Urinary bladder (tissue), 4 donors: ENCODE data around the gene HEATR5A. TPM values are rescaled to one million over a fixed set of nuclear protein-coding genes. Genes with fewer than 3 reads are reported as not detected.
"Not testable (repeated sequence)": the region's sequence is repeated elsewhere in the genome, so short reads cannot be mapped to it uniquely, and the experiment has no call there.

Experiments
- DNase-seq: peaks from one replicate; pipeline ENCODE4 v3.0.0-alpha.2; 2015; ENCODE audit errors: extremely low spot score
- H3K27ac ChIP-seq: one replicate; pipeline ENCODE4 v1.5.1; 2013; ENCODE audit warnings: low read depth, mild to moderate bottlenecking, moderate library complexity
- H3K36me3 ChIP-seq: one replicate; pipeline ENCODE4 v1.6.1; 2013; ENCODE audit warnings: mild to moderate bottlenecking, moderate library complexity; ENCODE audit not compliant: insufficient read depth
- H3K4me1 ChIP-seq: one replicate; pipeline ENCODE4 v1.6.1; 2013; ENCODE audit warnings: mild to moderate bottlenecking, moderate library complexity; ENCODE audit not compliant: insufficient read depth
- H3K4me3 ChIP-seq: one replicate; pipeline ENCODE4 v1.5.1; 2013; ENCODE audit warnings: low read depth, low read length
- WGBS: extraction: QIAGEN DNeasy Blood & Tissue Kit; methylation state at CpG from one replicate; pipeline ENCODE4 v1.1.7; 2013; 5-methylcytosine and 5-hydroxymethylcytosine counted together
- polyA plus RNA-seq: library from polyadenylated mRNA; stranded (reverse); fragments of 200-250 nt; gene quantifications from one replicate; pipeline ENCODE4 v1.2.3, GENCODE V29; 2013
- total RNA-seq: library from RNA; depleted of rRNA; stranded (reverse); fragments of >200 nt; gene quantifications from one replicate; pipeline ENCODE4 v1.2.3, GENCODE V29; 2014
- donor health status: healthy with polysubstance abuse.
- donor health status: healthy.

Gene HEATR5A
- total and polyA plus RNA-seq, 2 donors: 12.0 to 74.8 TPM

DNA sequence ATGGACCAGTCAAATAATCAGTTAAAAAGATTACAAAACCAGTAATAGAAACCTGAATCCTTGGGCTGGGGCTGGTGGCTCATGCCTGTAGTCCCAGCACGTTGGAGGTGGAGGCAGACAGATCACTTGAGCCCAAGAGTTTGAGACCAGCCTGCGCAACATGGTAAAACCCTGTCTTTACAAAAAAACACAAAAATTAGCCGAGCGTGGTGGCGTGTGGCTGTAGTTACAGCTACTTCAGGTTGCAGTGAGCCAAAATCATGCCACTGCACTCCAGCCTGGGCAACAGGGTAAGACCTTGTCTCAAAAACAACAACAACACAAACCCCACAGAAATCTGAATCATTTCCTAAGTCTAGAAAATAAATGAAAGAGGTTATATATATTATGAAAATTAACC, 100.6 kb downstream of the HEATR5A start:
- WGBS: 95% methylated on average over 5 of the region's 5 CpGs
- Histone ChIP-seq H3K27ac (no peak overlapping the region), H3K4me1 (no peaks in the 10 kb centered on the region), H3K4me3 (no peak overlapping the region), H3K36me3 (peaks cover 6% of the 10 kb centered on the region)
- no peak for DNase-seq

DNA sequence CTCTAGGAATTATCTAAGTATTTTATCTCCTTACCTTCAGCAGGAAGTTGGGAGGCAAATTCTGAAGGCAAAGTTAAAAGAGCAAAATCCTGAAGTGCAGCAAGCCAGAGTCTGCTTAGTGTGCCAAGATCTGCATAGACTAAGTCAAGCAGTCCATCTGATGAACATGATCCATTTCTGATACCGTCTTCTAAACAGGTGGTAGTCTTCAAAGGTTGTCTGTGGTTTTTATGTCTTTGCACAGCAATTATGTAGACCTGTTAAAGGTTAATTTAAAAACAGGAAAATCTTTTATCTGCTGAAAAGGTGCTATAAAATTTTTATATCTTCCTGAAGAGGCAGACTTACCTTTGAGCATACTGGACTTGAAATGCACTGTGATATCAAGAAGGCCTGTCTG, 107.4 kb downstream of the HEATR5A start:
- Histone ChIP-seq H3K4me1 (no peaks in the 10 kb centered on the region), H3K27ac (no peak overlapping the region), H3K4me3 (no peak overlapping the region), H3K36me3 (peaks cover 6% of the 10 kb centered on the region)
- WGBS: 81% methylated on average over 1 of the region's 1 CpG
- DNase-seq: no peak

DNA sequence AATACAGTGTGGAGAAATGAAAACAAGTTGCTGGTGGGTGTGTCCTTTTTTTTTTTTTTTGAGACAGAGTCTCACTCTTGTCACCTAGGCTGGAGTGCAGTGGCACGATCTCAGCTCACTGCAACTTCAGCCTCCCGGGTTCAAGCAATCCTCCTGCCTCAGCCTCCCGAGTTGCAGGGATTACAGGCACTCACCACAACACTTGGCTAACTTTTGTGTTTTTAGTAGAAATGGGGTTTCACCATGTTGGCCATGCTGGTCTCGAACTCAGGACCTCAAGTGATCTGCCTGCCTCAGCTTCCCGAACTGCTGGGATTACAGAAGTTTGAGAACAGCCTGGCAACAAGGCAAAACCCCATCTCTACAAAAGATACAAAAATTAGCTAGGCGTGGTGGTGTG, 108.0 kb downstream of the HEATR5A start:
- not testable (repeated sequence) for DNase-seq, H3K4me1 ChIP-seq, H3K36me3 ChIP-seq, H3K4me3 ChIP-seq, H3K27ac ChIP-seq
- WGBS: 97% methylated on average over 6 of the region's 6 CpGs

DNA sequence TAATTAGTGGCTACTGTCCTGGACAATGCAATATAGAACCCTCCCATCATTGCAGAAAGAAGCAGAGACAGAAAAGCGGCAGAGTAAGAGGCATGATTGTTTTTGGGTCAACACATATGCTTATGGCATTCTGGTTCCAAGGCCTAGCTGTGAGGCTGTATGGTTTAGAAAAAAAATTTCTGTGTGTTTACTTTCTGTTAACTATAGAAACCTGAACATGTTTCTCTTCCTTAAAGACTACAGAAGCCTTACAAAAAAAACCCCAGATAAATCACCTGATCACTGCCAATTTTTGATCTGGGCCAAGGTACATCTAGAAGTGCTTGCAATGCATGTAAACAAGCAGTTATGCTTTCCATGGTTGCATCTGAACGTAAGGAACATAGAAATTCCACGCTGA, 112.7 kb downstream of the HEATR5A start:
- WGBS: 95% methylated on average over 3 of the region's 3 CpGs
- Histone ChIP-seq H3K36me3 (peaks cover 2% of the 10 kb centered on the region), H3K4me1 (no peaks in the 10 kb centered on the region), H3K27ac (no peak overlapping the region), H3K4me3 (no peak overlapping the region)
- no peak for DNase-seq

DNA sequence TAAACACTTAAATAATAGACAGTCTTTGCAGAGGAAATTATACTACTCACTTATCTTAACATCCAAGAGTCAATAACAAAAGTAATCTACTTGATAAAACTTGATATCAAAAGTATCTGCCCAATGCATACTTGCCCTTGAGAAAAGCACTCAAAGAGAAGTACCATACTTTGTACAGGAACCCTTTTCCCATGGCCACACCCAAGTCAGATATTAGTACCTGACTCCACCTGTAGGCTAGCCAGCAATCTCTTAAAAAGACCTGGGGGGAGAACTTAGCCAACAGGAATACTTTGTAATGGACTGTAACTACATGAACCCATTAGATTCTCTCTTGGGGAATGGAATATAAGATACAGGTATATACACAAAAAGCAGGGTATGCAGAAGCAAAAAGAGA, 113.2 kb downstream of the HEATR5A start:
- H3K4me1 ChIP-seq: no peaks in the 10 kb centered on the region
- H3K27ac ChIP-seq: no peak overlapping the region
- no peak overlapping the region for H3K4me3 ChIP-seq
- peaks cover 2% of the 10 kb centered on the region for H3K36me3 ChIP-seq
- DNase-seq: no peak

DNA sequence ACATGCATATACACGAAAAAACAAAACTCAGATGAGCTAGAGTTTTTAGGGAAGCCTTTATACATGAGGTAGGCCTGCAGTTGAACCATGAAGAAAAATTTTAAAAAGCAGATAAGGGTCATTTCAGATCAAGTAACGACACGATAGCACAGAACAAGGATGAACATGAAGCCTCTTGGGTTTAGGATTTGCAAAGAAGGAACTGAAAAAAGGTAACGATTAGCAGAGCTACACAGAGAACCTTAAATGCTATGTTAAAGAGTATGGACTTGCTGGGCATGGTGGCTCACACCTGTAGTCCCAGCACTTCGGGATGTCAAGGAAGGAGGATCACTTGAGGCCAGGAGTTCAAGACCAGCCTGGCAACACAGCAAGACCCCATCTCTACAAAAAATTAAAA, 116.7 kb downstream of the HEATR5A start:
- H3K27ac ChIP-seq: no peak overlapping the region
- no peak for DNase-seq
- WGBS: 84% methylated on average over 5 of the region's 5 CpGs
- H3K4me3 ChIP-seq: no peak overlapping the region
- H3K4me1 ChIP-seq: no peaks in the 10 kb centered on the region
- peaks cover 2% of the 10 kb centered on the region for H3K36me3 ChIP-seq

DNA sequence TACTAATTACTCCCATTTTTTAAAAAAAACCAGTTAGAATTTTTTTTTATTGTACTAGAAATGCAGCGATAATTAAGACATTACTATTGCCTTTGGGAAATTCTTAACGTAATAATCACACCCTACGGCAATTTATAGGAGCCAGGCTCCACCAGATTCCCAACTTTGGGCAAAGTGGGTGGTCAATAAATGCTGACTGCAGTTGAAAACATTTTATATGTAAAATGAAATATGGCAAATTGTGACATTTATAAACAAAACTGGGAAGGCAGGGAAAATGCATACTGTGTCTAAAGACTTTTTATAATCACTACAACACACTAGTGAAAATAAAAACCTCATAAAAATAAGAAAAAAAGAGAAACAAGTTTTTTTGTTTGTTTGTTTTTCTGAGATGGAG, 119.5 kb downstream of the HEATR5A start:
- Histone ChIP-seq H3K4me1 (no peaks in the 10 kb centered on the region), H3K4me3 (no peak overlapping the region), H3K27ac (no peak overlapping the region), H3K36me3 (peaks cover 2% of the 10 kb centered on the region)
- WGBS: 89% methylated on average over 3 of the region's 3 CpGs
- DNase-seq: no peak

DNA sequence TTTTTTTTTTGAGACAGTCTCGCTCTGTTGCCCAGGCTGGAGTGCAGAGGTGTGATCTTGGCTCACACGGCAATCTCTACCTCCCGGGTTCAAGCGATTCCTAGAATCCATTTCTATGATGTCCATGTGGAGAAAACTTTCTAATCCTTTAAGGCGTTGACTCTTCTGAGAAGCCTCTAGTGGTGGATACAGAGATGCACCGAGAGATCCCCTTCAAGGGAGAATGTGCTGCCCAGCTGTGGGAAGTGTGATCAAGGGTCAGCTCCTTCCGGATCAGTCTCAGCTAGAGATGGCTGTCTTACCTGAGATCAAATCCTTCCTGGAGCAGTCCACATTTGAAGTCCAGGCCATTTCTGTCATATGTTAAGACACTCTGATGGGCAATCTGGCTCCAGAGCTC, 120.1 kb downstream of the HEATR5A start:
- no peak for DNase-seq

DNA sequence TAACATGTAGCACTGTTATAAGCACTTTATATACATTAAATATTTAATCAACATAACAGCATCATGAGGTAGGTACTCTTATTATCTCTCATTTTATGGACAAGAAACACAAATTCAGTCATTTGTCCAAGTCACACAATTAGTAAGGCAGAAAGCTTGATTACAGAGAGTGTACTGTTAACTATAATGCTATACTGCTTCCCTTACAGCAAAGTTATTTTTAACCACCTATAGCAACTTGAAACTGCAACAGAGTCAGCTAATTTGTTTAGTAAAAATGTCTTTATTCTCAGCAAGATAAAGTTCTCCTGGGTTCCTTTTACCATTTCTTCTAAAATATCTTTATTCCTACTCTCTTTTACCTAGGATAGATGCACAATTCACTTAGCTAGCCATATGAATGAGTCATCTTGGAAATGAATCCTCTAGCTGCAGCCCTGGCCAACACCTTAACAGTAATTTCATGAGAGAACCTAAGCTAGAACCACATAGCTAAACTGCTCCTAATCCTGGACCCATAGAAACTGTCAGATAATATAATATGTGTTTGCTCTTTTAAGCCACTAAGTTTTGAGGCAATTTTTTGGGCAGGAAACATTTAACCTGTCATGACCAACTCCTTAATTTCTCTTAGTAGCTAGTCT, 122.5 kb downstream of the HEATR5A start:
- Histone ChIP-seq H3K4me3 (no peak overlapping the region), H3K4me1 (no peaks in the 10 kb centered on the region), H3K36me3 (peaks cover 2% of the 10 kb centered on the region), H3K27ac (no peak overlapping the region)
- no peak for DNase-seq

More for the DNA sequence above, 120.1 kb downstream of the HEATR5A start:
- Histone ChIP-seq H3K4me3 (no peak overlapping the region), H3K4me1 (no peaks in the 10 kb centered on the region), H3K27ac (no peak overlapping the region), H3K36me3 (peaks cover 2% of the 10 kb centered on the region)
- 95% methylated on average over 7 of the region's 7 CpGs for WGBS

DNA sequence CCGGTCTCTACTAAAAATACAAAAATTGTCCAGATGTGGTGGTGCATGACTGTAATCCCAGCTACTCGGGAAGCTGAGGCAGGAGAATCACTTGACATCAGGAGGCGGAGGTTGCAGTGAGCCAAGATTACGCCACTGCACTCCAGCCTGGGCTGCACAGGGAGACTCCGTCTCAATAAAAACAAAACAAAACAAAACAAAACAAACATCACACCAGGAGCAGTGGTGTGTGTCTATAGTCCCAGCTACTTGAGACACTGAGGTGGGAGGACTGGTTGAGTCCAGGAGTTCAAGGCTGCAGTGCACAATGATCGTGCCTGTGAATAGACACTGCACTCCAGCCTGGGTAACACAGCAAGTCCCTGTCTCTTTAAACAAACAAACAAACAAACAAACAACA, 123.2 kb downstream of the HEATR5A start:
- H3K27ac ChIP-seq: no peak overlapping the region

DNA sequence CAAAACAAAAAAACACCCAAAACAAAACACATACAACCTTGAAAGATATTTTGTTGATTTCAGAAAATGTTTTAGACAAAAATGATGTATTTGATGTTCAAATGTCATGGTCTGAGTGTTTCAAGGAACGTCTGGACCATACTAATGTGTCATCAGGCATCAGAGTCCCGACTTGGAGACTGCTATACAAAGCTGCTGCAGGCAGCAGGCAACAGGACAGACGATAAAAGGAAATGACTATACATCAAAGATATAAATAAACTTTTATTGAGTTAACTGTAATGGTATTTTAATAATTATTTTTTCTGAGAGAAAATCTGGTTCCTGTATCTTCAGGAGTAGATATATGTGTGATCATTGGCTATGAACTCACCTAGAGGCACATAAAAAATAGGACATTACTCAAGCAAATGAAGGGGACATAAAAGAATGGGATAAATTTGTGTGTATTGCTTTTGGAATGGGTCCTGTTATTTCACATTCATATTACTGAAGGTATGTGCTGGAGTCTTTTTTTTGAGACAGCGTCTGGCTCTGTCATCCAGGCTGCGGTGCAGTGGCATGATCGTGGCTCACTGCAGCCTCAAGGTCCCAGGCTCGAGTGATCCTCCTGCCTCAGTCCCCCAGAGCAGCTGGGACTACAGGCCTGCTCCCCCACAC, 125.5 kb downstream of the HEATR5A start:
- DNase-seq: no peak
- Histone ChIP-seq H3K4me1 (no peaks in the 10 kb centered on the region), H3K36me3 (no peaks in the 10 kb centered on the region), H3K4me3 (no peak overlapping the region), H3K27ac (no peak overlapping the region)
- 74% methylated on average over 7 of the region's 7 CpGs for WGBS

More for the DNA sequence above, 123.2 kb downstream of the HEATR5A start:
- no peaks in the 10 kb centered on the region for H3K4me1 ChIP-seq
- DNase-seq: no peak
- peaks cover 2% of the 10 kb centered on the region for H3K36me3 ChIP-seq
- WGBS: 89% methylated on average over 6 of the region's 6 CpGs
- H3K4me3 ChIP-seq: no peak overlapping the region

DNA sequence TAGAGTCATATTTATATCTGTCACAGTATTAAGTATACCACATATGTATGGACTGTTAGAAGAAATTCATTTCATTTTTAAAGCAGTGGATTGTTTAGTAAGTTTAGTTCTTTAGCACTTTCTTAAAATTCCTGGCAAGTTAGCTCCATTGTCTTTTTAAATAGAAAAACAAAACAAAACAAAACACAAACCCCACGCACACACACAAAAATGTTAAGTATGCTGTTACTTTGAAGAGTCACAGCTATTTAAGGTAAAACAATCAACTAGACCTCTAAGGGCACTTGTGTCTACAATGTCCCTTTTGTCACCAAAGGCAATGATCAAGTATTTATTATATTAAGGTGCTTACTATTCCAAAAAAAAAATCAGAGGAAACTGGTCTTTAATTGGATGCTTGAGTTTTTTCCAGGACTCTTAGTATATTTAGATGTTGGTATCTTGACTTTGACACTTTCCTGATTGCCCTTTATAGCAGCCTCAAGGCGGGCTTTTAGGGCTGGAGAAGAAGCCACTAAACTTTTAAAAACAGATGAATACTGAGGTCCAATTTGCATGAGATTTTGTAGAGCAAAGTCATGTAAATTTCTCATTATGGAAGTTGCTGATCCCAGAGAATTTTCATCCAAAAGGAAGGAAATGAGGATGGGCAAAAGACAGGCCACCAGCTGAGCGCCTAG, 127.3 kb downstream of the HEATR5A start:
- H3K4me3 ChIP-seq: no peak overlapping the region
- no peaks in the 10 kb centered on the region for H3K4me1 ChIP-seq
- no peaks in the 10 kb centered on the region for H3K36me3 ChIP-seq
- H3K27ac ChIP-seq: no peak overlapping the region
- WGBS: 91% methylated on average over 3 of the region's 3 CpGs
- DNase-seq: no peak

DNA sequence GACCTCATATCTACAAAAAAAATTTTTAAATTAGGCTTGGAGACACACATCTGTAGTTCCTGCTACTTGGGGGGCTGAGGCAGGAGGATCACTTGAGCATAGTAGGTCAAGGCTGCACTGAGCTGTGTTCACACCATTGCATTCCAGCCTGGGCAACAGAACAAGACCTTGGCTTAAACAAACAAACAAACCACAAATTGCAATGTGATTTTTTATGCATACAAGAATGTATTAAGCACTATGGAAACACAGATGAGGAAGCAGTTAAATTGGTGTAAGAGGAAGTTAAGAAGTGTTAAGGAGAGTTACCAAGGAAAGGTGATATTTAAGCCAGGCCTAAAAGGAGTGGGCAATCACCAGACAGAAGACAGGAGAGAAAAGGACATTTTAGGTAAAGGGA, 129.1 kb downstream of the HEATR5A start:
- Histone ChIP-seq H3K4me3 (no peak overlapping the region), H3K36me3 (no peaks in the 10 kb centered on the region), H3K27ac (no peak overlapping the region), H3K4me1 (no peaks in the 10 kb centered on the region)
- no peak for DNase-seq

DNA sequence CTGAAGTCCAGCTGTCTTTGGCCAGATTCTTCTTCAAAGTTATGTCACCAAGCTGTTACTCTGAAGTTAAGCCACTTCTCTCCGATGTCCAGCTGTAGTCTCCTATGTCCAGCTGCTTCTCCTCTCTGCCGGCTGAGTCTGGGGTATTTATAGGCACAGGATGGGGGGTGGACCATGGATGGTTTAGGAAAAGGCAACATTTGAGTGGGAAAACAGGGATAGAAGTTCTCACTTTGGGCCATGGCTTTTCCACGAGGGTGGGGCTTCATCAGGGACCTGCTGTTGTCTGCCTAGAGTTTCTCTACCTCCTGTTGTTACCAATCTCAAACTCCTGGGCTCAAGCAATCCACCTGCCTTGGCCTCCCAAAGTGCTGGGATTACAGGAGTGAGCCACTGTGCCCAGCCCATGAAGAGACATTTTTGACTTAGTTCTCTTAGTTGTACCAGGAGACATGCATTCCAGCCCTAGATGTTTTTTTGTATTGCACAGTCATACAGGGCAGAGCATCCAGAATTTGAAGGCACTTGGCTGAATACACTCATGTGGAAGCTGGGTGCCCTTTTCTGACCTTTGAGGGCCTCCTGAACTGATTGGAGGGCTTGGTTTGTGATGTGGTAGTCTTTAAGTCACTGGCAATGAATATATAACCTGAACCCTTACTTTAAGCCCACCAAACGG, 132.9 kb downstream of the HEATR5A start:
- Histone ChIP-seq H3K36me3 (no peaks in the 10 kb centered on the region), H3K4me1 (no peaks in the 10 kb centered on the region), H3K4me3 (no peak overlapping the region), H3K27ac (no peak overlapping the region)
- DNase-seq: no peak
- 80% methylated on average over 4 of the region's 4 CpGs for WGBS
